GM18870 (cell line): Measurements from ENCODE around the gene TMED7.
"Not testable (repeated sequence)": the region's sequence is repeated elsewhere in the genome, so short reads cannot be mapped to it uniquely, and the experiment has no call there.

Experiments
- ATAC-seq: cut with Tn5 transposase; IDR thresholded peaks from one replicate; pipeline ENCODE4 v1.9.1; 2021; ENCODE audit warnings: moderate library complexity; ENCODE audit not compliant: unreplicated experiment

Gene TMED7

GRCh38 chr5:115625579-115626444 lies at the start of gene TMED7:
TSS of gene TMED7 (minus strand) at chr5:115626036. CDS start at chr5:115625792, 244 bp downstream.
- peak; percentile 93 for ATAC-seq

- not testable (repeated sequence) for ATAC-seq
Observed at GRCh38 chr5:115674782-115675181, 48.9 kb upstream of the TMED7 start.

GRCh38 chr5:115673596-115673995 lies 47.8 kb upstream of the TMED7 start:
- no peak for ATAC-seq

GRCh38 chr5:115671939-115672338 lies 46.1 kb upstream of the TMED7 start:
- ATAC-seq = no peak

GRCh38 chr5:115666023-115666422 lies 40.2 kb upstream of the TMED7 start:
- no peak for ATAC-seq

- no peak for ATAC-seq
Observed at GRCh38 chr5:115661563-115661962, 35.7 kb upstream of the TMED7 start.

- no peak for ATAC-seq
Observed at GRCh38 chr5:115661101-115661500, 35.3 kb upstream of the TMED7 start.

- no peak for ATAC-seq
Observed at GRCh38 chr5:115657881-115658233, 32.0 kb upstream of the TMED7 start.

- ATAC-seq = no peak
Observed at GRCh38 chr5:115657125-115657880, 31.5 kb upstream of the TMED7 start.

- ATAC-seq = no peak
Observed at GRCh38 chr5:115656404-115656803, 30.6 kb upstream of the TMED7 start.

GRCh38 chr5:115655994-115656393 lies 30.2 kb upstream of the TMED7 start:
- no peak for ATAC-seq

- ATAC-seq = no peak
Observed at GRCh38 chr5:115649541-115649940, 23.7 kb upstream of the TMED7 start.

- ATAC-seq = no peak
Observed at GRCh38 chr5:115648056-115648455, 22.2 kb upstream of the TMED7 start.

GRCh38 chr5:115645386-115645785 lies 19.6 kb upstream of the TMED7 start:
- not testable (repeated sequence) for ATAC-seq

GRCh38 chr5:115644046-115644445 lies 18.2 kb upstream of the TMED7 start:
- ATAC-seq = no peak

- no peak for ATAC-seq
Observed at GRCh38 chr5:115641948-115642347, 16.1 kb upstream of the TMED7 start.

GRCh38 chr5:115640274-115640673 lies 14.4 kb upstream of the TMED7 start:
- no peak for ATAC-seq

- no peak for ATAC-seq
Observed at GRCh38 chr5:115639377-115639776, 13.5 kb upstream of the TMED7 start.

GRCh38 chr5:115637507-115637906 lies 11.7 kb upstream of the TMED7 start:
- ATAC-seq = no peak

GRCh38 chr5:115636008-115636407 lies 10.2 kb upstream of the TMED7 start:
- ATAC-seq = no peak

GRCh38 chr5:115634343-115635132 lies 8.7 kb upstream of the TMED7 start:
- peak; percentile 43 for ATAC-seq
